ENCODE data around the gene SHD. TPM values are rescaled to one million over a fixed set of nuclear protein-coding genes. Genes with fewer than 3 reads are reported as not detected.

SHD gene
- total and polyA plus RNA-seq, 2 of the 13 experiments (the other 11 are each of a cell fraction or from before 2014, with no cell fraction given): 0.11 to 0.20 TPM

GRCh38 chr19:4319067-4319718, 40.1 kb downstream of the SHD start (continued):
- TF ChIP-seq ZNF430 (CRISPR knock-in tag; IDR thresholded peaks at IDR 0.05) (no peak), BRF2 (CRISPR knock-in tag; IDR thresholded peaks at IDR 0.05) (no peak)

- H3K27me3 ChIP-seq (ENCODE audit: control insufficient read depth in 1 of 2, insufficient read depth in 2 of 2, low read length in 2 of 2): no peaks in the 10 kb centered on the region
- DNase-seq (ENCODE audit: low spot score) (no peak), FAIRE-seq (no peak), ATAC-seq (no peak)
- TF ChIP-seq RFXAP (CRISPR knock-in tag; IDR thresholded peaks at IDR 0.05; ENCODE audit: borderline replicate concordance) (no peak), BRD4 (CRISPR knock-in tag; IDR thresholded peaks at IDR 0.05) (no peak), XBP1 (CRISPR knock-in tag; IDR thresholded peaks at IDR 0.05) (no peak), SP140L (CRISPR knock-in tag; IDR thresholded peaks at IDR 0.05; ENCODE audit: borderline replicate concordance) (no peak), NPAS2 (CRISPR knock-in tag; IDR thresholded peaks at IDR 0.05; ENCODE audit: borderline replicate concordance) (no peak), ZNF670 (CRISPR knock-in tag; IDR thresholded peaks at IDR 0.05; ENCODE audit: borderline replicate concordance) (no peak), FOSL1 (CRISPR knock-in tag; IDR thresholded peaks at IDR 0.05; ENCODE audit: borderline replicate concordance) (no peak), SRSF4 (IDR thresholded peaks at IDR 0.05; ENCODE audit: low read depth, low read length, poor library complexity, severe bottlenecking) (no peak), ZSCAN29 (CRISPR knock-in tag; conservative IDR thresholded peaks at IDR 0.05) (no peak), MXD1 (CRISPR knock-in tag; IDR thresholded peaks at IDR 0.05) (no peak), ZNF160 (CRISPR knock-in tag; IDR thresholded peaks at IDR 0.05) (no peak), ZNF720 (CRISPR knock-in tag; IDR thresholded peaks at IDR 0.05) (no peak), DNMT1 (CRISPR knock-in tag; IDR thresholded peaks at IDR 0.05) (no peak)
- no TSS peak for BruUV-seq (replicated peaks)
- in situ Hi-C loops (cut with HindIII; ENCODE audit: extremely low pct_ligation_motif_present, low pct_unique_long_range_greater_than_20kb): no loop called here
- no peak overlapping the region for H3K4me2 ChIP-seq (ENCODE audit: low read depth, low read length)
- WGBS (ENCODE audit: low lambda C conversion rate): 10% methylated on average over 2 of the region's 2 CpGs
- no peaks in the 10 kb centered on the region for H3K4me1 ChIP-seq (ENCODE audit: insufficient read depth, low read length)
- no peaks in the 10 kb centered on the region for H3K9me3 ChIP-seq (ENCODE audit: low read length)
- no peaks in the 10 kb centered on the region for H4K20me1 ChIP-seq (ENCODE audit: insufficient read depth, low read length)
- no peaks in the 10 kb centered on the region for H3K36me3 ChIP-seq (replicated peaks in 1 of 2; ENCODE audit: control insufficient read depth in 1 of 2, insufficient read depth in 2 of 2, low read length in 2 of 2)
- no peak overlapping the region for H3K9ac ChIP-seq (ENCODE audit: insufficient read depth, low read depth, low read length)
- no peaks in the 10 kb centered on the region for H3K79me2 ChIP-seq (ENCODE audit: insufficient read depth, low read length)
- POLR2A ChIA-PET: interaction anchor here (3.0 to 4.1 kb wide), 2 partner anchors 10 to 23 kb away, joined by 17 to 22 read pairs; partner anchors contain the start of gene MPND
- CTCF ChIA-PET (ENCODE audit: low intra/inter-chr PET ratio, low total read pairs): no interaction called here
- intact Hi-C loops (cut with micrococcal nuclease; ENCODE audit: unreplicated experiment): no loop called here
- no peak overlapping the region for H2AFZ ChIP-seq (ENCODE audit: low read length)
- no peak overlapping the region for H3K27ac ChIP-seq (ENCODE audit: extremely low read length, insufficient read depth, low read length)
- H3K4me3 ChIP-seq (replicated peaks in 1 of 3; ENCODE audit: insufficient read depth in 1 of 3, low read depth in 2 of 3, low read length in 3 of 3): no peak overlapping the region
These were observed 41.4 kb downstream of the SHD start for GRCh38 chr19:4320419-4320818.
